Esophagus (tissue), 2 donors: ENCODE measurements around the gene PPP1R18. TPM values are rescaled to one million over a fixed set of nuclear protein-coding genes. Genes with fewer than 3 reads are reported as not detected.
"Not testable (repeated sequence)": the region's sequence is repeated elsewhere in the genome, so short reads cannot be mapped to it uniquely, and the experiment has no call there.

Experiments
- H3K27ac ChIP-seq, 2 donors: one replicate each; pipeline ENCODE4 v1.5.1; 2013; ENCODE audit warnings: low read depth in 2 of 2, mild to moderate bottlenecking in 2 of 2, inconsistent platforms in 1 of 2, low read length in 1 of 2, moderate library complexity in 1 of 2
- H3K27me3 ChIP-seq, 2 donors: one replicate each; pipeline ENCODE4 v1.6.1; 2013; ENCODE audit warnings: low read length in 2 of 2, control low read depth in 1 of 2, mild to moderate bottlenecking in 1 of 2; ENCODE audit not compliant: insufficient read depth in 2 of 2, control insufficient read depth in 1 of 2
- H3K36me3 ChIP-seq, 2 donors: one replicate each; pipeline ENCODE4 v1.6.1; 2013; ENCODE audit warnings: low read length in 1 of 2; ENCODE audit not compliant: control insufficient read depth in 2 of 2, insufficient read depth in 2 of 2
- H3K4me1 ChIP-seq, 2 donors: one replicate each; pipeline ENCODE4 v1.6.1; 2013; ENCODE audit warnings: low read length in 1 of 2; ENCODE audit not compliant: control insufficient read depth in 2 of 2, insufficient read depth in 2 of 2
- H3K4me3 ChIP-seq, 2 donors: one replicate each; pipeline ENCODE4 v1.5.1; 2013; ENCODE audit warnings: low read length in 2 of 2, mild to moderate bottlenecking in 2 of 2, low read depth in 1 of 2, moderate library complexity in 1 of 2
- H3K9me3 ChIP-seq, 2 donors: one replicate each; pipeline ENCODE4 v1.6.1; 2013; ENCODE audit warnings: mild to moderate bottlenecking in 2 of 2, low read depth in 1 of 2, low read length in 1 of 2, moderate library complexity in 1 of 2; ENCODE audit not compliant: control insufficient read depth in 2 of 2, insufficient read depth in 1 of 2
- WGBS, 2 donors: extraction: QIAGEN DNeasy Blood & Tissue Kit; methylation state at CpG; one replicate each; pipeline ENCODE4 v1.1.7; 2013; 5-methylcytosine and 5-hydroxymethylcytosine counted together
- polyA plus RNA-seq, 2 donors: library from polyadenylated mRNA; stranded (reverse); fragments of 200-250 nt; gene quantifications; one replicate each; pipeline ENCODE4 v1.2.3, GENCODE V29; 2013
- donor health status: healthy with polysubstance abuse.
- donor health status: Bipolar disorder and iron deficiency.

PPP1R18 gene
- polyA plus RNA-seq, 2 donors, result 22.1 to 22.4 TPM

DNA sequence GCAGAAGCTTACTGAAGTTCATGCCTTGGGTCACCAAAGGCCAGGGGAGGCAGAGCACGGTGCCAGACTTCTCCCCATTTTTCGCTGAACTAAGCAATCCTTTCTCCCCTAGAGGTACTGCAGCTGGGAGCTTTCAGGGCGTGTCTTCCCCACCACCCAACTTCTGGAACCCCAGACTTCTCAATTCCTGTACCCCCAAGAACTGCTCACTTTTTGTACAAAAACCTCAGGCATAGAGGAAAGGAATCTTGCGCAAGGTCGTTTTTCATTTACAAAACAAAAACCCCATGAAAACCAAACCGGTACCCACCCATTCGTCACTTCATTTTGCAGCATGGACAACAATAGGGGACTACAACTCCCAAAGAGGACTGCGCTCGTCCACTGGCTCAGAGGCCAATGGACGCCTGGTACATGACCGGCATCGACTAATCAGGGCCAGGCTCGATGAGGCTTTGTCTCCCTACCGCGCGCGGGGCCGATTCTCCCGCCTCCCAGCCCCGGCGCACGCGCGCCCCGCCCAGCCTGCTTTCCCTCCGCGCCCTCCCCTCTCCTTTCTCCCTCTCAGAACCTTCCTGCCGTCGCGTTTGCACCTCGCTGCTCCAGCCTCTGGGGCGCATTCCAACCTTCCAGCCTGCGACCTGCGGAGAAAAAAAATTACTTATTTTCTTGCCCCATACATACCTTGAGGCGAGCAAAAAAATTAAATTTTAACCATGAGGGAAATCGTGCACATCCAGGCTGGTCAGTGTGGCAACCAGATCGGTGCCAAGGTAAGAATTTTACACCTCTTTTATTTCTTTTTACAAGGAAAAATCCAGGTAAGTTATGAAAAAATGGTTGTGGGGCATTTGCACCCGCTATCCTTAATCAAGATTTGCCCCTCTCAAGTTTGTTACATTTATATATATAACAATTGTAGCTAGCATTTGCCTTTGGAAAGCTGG, 33.6 kb upstream of the PPP1R18 start, which contains the start of gene TUBB:
TUBB (plus strand) TSS at position 562 of the 947 bp plus-strand sequence; CDS start at position 717, 155 bp downstream.
- Histone ChIP-seq H3K4me1 (peaks cover 2 to 3% of the 10 kb centered on the region in 2 donors), H3K4me3 (peak within 1 kb of the TSS; percentile 67 to 82), H3K27me3 (no peaks in the 10 kb centered on the region), H3K36me3 (peaks cover 2 to 24% of the 10 kb centered on the region in 2 donors), H3K27ac (peak within 1 kb of the TSS; percentile 95 to 98), H3K9me3 (no peaks in the 10 kb centered on the region)
- WGBS, 2 donors, result 0% methylated on average over 38 of the region's 38 CpGs

GRCh38 chr6:30719356-30719755, 32.9 kb upstream of the PPP1R18 start:
- 19 to 21% methylated on average over 8 of the region's 8 CpGs for WGBS, 2 donors
- peaks cover 0 to 18% of the 10 kb centered on the region in 2 donors for H3K36me3 ChIP-seq
- H3K27ac ChIP-seq, result peak overlapping the region; percentile 91 to 98
- H3K4me1 ChIP-seq, result peaks cover 2 to 3% of the 10 kb centered on the region in 2 donors
- peak overlapping the region; percentile 17 to 82 for H3K4me3 ChIP-seq
- no peaks in the 10 kb centered on the region for H3K9me3 ChIP-seq
- H3K27me3 ChIP-seq, result no peaks in the 10 kb centered on the region

DNA sequence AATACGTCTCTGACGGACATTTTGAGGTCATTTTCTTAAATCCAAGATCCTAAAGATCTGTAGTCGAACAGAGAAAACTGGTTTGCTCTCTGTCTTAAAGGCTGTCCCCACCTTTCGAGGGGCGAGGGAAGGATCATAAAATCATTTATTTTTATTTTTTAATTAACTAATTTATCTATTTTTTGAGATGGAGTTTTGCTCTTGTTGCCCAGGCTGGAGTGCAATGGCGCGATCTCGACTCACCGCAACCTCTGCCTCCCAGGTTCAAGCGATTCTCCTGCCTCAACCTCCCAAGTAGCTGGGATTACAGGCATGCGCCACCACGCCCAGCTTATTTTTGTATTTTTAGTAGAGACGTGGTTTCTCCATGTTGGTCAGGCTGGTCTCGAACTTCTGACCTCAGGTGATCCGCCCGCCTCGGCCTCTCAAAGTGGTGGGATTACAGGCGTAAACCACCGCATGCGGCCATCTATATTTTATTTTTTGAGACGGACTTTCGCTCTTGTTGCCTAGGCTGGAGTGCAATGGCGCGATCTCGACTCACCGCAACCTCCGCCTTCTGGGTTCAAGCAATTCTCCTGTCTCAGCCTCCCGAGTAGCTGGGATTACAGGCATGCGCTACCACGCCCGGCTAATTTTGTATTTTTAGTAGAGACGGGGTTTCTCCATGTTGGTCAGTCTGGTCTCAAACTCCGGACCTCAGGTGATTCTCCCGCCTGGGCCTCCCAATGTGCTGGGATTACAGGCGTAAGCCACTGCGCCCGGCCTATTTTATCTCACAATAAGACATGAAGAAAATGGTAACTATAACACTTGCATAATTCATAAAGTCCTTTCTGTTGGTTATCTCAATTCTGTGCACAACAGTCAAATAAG, 31.6 kb upstream of the PPP1R18 start:
- not testable (repeated sequence) for H3K4me1 ChIP-seq, H3K9me3 ChIP-seq, H3K36me3 ChIP-seq, H3K27me3 ChIP-seq
- H3K4me3 ChIP-seq, result peak overlapping the region; percentile 33 to 38
- peak overlapping the region; percentile 79 to 98 for H3K27ac ChIP-seq
- WGBS, 2 donors, result 74 to 76% methylated on average over 37 of the region's 37 CpGs

DNA sequence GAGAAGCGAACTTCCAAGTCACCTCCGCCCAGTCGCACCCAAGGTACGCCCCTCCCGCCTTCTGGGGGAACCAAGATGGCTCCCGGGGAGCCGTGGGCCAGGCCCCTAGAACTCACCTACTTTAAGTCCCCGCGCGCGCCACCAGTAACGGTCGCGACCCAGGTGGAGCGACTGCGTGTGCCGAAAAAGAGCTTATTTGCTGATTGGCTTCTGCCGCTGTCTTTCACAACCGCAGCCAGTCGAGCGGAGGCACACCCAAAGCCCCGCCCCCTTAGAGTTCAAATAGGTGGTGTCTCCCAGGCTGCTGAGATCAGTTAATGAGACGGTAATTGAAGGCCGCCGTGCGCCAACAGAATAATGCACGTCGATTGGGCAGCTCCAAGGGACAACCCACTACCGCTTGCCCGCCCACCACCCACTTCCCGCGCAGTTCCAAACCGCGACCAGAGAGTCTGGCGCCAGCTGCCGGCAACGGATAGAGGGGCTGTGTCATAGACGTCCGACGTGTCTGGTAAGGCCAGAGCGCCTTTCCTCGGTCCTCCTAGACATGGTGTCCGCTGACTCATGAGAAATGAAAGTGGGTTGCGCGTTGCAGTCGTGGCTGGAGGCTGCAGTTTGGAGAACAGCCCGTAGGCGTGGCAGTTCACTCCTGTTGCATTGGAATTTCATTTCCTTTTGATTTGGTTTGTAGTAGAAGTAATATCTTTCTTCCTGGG, 30.8 kb upstream of the PPP1R18 start, which contains the start of gene MDC1:
MDC1 (minus strand) TSS at position 153 of the 716 bp plus-strand sequence. CDS start 2,106 bp downstream, outside the sequence.
- H3K9me3 ChIP-seq, result no peaks in the 10 kb centered on the region
- peak within 1 kb of the TSS; percentile 84 to 98 for H3K27ac ChIP-seq
- peaks cover under 1 to 4% of the 10 kb centered on the region in 2 donors for H3K36me3 ChIP-seq
- WGBS, 2 donors, result 0% methylated on average over 48 of the region's 48 CpGs
- no peaks in the 10 kb centered on the region for H3K27me3 ChIP-seq
- H3K4me1 ChIP-seq, result no peaks in the 10 kb centered on the region
- H3K4me3 ChIP-seq, result peak within 1 kb of the TSS; percentile 51 to 66

DNA sequence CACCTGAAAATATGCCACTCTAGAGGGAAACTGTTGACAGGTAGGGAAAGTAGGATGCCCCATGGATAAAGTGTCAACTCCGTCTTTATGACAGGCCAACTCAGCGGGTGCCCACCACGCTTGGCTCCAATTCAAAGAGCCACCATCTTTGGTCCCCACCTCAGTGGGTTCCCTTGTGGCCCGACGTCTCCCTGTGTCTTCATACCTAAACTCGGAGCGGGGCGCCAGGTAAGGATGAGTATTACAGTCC, 30.4 kb upstream of the PPP1R18 start:
- WGBS, 2 donors, result 1 to 2% methylated on average over 8 of the region's 8 CpGs
- Histone ChIP-seq H3K9me3 (no peaks in the 10 kb centered on the region), H3K27ac (peak overlapping the region; percentile 84 to 98), H3K4me3 (peak overlapping the region; percentile 51 to 66), H3K36me3 (peaks cover 0 to 7% of the 10 kb centered on the region in 2 donors), H3K27me3 (no peaks in the 10 kb centered on the region), H3K4me1 (no peaks in the 10 kb centered on the region)

DNA sequence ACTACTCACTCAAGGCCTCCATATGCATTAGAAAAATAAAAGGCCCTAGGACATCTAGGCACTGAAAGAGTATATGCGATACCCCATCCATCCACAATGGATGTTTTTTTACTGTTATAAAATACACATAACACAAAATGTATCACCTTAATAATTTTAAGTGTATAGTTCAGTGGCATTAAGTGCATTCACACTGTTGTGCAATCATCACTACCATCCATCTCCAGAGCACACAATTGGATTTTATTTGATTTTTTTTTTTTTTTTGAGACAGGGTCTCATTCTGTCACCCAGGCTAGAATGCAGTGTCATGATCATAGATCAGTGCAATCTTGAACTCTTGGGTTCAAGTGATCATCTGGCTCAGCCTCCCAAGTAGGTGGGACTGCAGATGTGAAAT, 27.8 kb upstream of the PPP1R18 start:
- WGBS, 2 donors, result 97 to 98% methylated on average over 1 of the region's 1 CpG
- Histone ChIP-seq H3K4me1 (no peaks in the 10 kb centered on the region), H3K4me3 (no peak overlapping the region), H3K9me3 (no peaks in the 10 kb centered on the region), H3K27me3 (no peaks in the 10 kb centered on the region), H3K36me3 (peaks cover 0 to 7% of the 10 kb centered on the region in 2 donors), H3K27ac (no peak overlapping the region)

DNA sequence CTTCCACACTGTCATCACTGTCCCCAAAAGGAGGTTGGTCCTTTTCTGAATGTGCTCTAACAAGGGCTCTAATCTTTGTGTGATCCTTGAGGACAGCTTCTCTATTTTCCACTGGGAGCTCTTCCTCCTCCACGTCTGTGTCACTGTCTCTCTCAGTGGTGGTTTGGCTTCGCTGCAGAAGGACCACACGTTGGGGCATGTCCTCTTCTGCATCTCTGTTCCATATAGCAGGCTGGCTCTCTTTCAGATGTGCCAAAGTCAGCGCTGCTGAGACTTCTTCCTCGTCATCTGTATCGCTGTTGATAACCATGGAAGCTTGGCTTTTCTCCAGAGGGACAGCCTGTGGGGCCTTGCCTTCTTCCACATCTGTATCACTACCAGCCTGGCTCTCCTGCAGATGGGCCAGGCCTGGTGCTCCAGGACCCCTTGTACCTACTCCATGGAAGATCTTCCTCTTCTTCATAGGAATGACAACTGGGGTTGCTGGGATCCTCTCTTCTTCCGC, 26.0 kb upstream of the PPP1R18 start:
- Histone ChIP-seq H3K36me3 (peaks cover 0 to 7% of the 10 kb centered on the region in 2 donors), H3K4me3 (no peak overlapping the region), H3K27me3 (no peaks in the 10 kb centered on the region), H3K4me1 (no peaks in the 10 kb centered on the region), H3K27ac (peak overlapping the region in 1 of 2 donors; percentile 37), H3K9me3 (no peaks in the 10 kb centered on the region)
- 64 to 74% methylated on average over 7 of the region's 7 CpGs for WGBS, 2 donors

DNA sequence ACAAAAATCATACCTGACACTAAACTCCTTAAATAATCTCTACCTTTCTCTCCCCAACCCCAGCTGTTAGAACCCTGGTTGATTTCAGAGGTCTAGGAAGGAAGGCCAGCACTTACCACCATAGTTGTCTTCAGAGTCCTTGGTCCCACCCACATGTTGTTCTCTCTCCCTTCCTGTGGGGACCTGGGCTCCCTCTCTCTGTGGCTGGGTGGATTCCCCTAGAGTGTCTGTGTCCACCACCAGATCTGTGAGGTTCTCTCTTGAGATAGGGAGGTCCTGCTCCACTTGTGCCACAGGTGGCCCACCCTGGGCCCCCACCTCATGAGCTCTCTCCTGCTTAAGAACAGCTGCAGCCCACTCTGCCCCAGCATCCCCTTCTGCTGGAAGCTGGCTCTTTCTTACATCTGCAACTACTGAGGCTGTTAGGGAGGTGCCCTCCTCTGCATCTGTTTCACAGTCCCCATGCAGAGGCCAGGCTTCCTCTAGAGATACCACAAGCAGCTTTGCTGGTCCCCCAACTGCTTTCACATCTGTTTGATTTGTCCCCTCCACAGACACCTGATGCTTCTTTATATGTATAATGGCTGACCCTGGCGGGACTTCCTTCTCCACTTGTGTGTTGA, 25.4 kb upstream of the PPP1R18 start:
- no peak overlapping the region for H3K27ac ChIP-seq
- no peak overlapping the region for H3K4me3 ChIP-seq
- WGBS, 2 donors, result 89 to 90% methylated on average over 1 of the region's 1 CpG
- no peaks in the 10 kb centered on the region for H3K9me3 ChIP-seq
- H3K4me1 ChIP-seq, result no peaks in the 10 kb centered on the region
- H3K27me3 ChIP-seq, result no peaks in the 10 kb centered on the region
- peaks cover 0 to 7% of the 10 kb centered on the region in 2 donors for H3K36me3 ChIP-seq
